DMS79 (cell line): ENCODE data around the gene TUSC2.
"Not testable (repeated sequence)": the region's sequence is repeated elsewhere in the genome, so short reads cannot be mapped to it uniquely, and the experiment has no call there.

ENCODE experiments used
- DNase-seq: peaks from one replicate; lab custom pipeline; 2025; lab: John Stamatoyannopoulos, UW

TUSC2 gene

GRCh38 chr3:50294089-50294488 is 33.9 kb downstream of the TUSC2 start:
- DNase-seq: no peak

DNA sequence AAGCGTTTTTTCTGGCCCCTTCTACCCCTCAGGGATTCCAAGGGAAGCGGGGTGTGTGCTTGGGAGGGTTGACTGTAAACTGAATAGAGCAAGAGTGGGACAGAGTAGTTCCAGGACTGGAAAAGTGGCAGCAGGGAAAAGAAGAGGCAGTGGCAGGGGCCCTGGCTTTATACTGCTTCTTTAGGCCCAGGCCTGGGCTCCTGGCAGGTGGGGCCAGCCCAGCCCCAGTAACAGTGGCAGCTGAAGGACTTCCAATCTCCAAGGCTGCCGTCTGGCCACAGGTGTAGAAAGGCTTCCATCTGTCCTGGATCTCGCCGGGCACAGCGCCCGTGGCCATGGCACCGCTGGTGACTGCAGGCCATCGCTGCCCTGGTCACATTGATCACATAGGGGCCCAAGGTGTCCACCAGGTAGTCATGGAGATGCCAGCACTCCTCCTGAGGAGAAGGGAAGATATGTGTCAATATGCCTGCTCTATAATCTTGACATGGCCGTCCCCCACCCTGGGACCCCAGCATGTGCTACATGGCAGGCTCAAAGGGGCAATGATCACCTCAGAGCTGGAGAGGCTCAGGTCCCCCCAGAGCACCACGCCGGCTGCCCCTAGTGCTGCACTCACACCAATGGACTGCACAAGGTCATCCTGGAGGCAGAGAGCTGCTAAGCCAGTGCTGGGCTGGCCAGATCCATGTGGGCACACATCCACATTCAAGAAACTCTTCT is 34.8 kb downstream of the TUSC2 start:
- DNase-seq: no peak

DNA sequence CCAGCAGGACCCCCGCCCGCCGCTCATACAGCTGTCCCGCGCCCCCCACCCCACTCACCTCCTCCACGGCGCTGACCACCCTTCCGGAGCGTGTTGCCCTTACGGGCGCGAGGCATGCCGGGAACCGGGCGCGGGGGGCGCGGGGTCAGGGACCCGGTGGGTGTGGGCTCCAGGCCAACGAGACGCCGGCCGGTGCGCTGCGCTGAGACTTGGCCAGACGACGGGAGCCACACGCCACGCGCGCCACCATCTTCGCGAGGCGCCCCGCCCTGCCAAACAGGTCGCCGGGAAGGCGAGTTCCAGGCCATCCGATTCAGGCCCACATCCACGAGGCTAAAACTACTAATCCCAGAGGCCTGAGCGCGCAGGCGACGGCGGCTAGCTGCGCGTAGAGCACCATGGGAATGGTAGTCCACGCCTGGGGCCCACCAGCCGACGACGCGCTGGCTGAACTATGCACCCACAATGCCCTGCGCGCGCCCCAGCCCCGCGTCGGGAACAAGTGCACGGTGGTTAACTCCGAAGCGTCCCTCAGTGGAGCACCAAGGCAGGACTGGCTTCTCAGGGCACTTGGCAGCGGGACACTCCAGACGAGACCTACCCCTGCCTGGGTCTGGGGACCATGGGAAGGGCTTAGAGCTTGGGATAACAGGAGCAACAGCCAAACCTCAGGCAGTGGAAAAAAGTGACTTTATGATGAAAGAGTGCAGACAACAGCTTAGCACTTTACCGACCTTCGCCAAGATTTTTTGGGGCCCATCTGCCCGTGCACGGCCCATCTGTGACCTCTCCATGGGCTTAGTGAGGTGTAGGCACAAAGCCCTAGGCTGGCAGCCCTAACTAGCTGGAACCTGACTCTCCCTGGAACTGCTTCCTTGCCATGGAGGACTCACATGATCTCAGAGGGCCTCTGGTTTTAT is 35.6 kb downstream of the TUSC2 start, which contains the start of gene IFRD2:
IFRD2 (minus strand) TSS at position 271 of the 920 bp plus-strand sequence; CDS start at position 116, 155 bp downstream.
- peak; percentile 87 for DNase-seq

DNA sequence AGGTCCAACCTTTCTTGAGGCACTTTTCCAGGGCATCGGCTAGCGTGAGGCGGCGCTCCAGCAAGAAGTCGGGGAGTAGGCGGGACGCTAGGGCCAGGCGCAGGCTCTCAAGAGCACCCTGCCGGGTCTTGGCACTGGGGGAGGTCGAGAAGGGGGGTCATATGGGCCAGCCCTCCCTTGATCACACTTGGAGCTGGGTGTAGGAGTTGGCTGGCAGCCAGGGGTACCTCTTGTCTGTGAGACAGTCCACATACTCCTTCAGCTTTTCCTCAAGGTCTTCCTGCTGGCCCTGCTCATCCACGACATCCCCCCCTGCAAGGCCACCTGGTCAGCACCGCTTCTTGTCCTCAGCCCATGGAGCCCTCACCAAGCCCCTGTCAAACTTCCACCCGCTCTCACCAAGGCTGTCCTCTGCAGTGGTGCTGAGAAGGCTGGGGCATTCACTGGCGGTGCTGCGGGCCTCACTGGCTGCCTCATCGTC is 37.8 kb downstream of the TUSC2 start:
- no peak for DNase-seq

DNA sequence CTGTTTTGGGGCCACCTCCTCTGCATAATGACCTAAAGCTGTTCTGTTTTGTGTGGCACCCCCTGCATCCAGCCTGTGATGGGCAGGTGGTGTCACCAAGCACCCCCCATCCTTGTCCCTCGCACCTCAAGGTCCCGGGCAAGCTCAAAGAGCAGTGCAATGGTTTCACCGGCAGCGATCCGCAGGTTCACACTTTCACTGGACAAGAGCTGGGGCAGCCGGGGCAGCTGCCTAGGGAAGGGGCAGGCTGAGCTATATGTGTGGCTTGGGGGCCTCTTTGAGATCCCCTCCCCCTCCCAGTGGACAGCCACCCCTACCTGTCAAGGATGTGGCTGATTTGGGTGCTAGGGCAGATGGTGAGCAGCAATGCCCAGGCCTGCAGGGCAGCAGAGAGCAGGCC is 38.9 kb downstream of the TUSC2 start:
- no peak for DNase-seq

DNA sequence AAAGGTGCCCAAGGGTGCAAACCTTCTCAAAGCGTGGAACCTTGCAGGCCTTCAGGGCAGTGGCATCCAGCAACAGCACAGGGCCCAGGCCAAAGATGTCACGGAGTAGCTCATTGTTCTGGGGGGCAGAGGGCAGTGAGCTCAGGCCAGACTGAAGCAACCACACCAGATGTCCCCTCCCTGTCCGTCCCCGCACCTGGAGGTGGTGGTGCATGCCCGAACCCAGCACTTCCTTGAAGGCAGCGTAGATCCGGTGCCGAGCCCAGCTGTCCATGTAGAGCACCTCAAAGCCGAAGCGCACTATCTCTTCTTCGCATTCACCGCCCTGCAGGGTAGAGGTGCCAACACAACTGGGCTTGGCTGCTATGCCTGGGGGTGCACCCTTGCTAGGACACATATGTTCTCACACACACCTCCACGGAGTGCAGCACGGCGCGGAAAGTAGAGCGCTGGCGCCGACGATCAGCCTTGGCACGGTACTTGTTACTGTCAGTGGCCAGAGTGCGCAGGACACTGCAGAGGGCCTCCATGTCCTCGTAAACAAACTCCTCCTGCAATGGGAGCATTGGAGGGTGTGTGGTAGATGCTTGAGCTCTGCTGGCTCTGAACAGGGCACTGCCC is 39.5 kb downstream of the TUSC2 start:
- DNase-seq: no peak

GRCh38 chr3:50287262-50287661 is 40.8 kb downstream of the TUSC2 start:
- no peak for DNase-seq

GRCh38 chr3:50286322-50287227 is 41.4 kb downstream of the TUSC2 start:
- DNase-seq: no peak

- not testable (repeated sequence) for DNase-seq
Measured at GRCh38 chr3:50284121-50284520, 43.9 kb downstream of the TUSC2 start.

- DNase-seq: no peak
Measured at GRCh38 chr3:50279255-50280016, 48.6 kb downstream of the TUSC2 start.

DNA sequence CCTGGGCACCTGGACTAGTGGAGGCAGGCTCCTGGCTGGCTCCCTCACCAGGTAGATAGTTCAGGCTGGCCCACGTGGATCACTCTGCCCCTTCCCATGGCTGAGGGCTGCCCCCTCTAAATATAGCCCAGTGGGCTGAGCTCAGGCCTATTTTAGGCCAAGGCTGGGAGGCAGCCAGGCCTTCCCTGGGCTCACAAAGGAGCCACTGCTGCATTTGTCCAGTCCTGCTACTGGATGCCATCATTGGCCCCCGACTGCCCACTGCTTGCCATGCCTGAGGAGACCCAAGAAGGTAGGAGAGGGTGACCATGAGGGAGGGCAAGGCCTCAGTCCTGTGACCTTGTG is 49.2 kb downstream of the TUSC2 start, which contains the start of gene LSMEM2:
LSMEM2 (plus strand) TSS at position 208 of the 345 bp plus-strand sequence; CDS start at position 235, 27 bp downstream.
- no peak for DNase-seq

- no peak for DNase-seq
Measured at GRCh38 chr3:50278123-50278879, 49.7 kb downstream of the TUSC2 start.

DNA sequence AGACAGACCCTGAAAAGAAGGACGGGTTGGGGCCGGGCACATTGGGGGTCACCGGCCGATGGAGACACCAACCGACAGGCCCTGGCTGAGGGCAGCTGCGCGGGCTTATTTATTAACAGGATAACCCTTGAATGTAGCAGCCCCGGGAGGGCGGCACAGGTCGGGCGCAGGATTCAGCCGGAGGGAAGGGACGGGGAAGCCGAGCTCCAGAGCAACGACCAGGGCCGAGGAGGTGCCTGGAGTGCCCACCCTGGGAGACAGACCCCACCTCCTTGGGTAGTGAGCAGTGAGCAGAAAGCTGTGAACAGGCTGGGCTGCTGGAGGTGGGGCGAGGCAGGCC is 51.3 kb downstream of the TUSC2 start:
- DNase-seq: no peak

DNA sequence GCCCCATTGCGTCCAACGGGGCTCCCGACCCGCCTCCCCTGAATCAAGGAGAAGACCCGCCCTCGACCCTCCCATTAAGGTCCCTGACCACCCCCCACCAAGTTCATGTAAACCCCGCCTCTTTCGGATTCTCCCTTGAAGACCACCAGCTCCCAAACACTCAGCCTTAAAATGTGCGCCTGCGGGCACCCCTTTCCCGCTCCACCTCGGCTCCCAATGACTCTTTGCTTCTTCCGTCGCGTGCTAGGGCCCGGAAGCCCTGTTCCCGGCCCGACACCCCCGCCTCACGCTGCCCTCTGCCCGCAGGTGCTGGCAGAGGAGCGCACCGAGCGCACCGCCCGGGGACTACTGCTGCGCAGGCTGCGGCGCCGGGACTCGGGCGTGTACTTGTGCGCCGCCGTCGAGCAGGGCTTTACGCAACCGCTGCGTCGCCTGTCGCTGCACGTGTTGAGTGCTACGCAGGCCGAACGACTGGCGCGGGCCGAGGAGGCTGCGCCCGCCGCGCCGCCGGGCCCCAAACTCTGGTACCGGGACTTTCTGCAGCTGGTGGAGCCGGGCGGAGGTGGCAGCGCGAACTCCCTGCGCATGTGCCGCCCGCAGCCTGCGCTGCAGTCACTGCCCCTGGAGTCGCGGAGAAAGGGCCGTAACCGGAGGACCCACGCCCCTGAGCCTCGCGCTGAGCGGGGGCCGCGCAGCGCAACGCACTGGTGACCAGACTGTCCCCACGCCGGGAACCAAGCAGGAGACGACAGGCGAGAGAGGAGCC is 51.8 kb downstream of the TUSC2 start:
- no peak for DNase-seq

- DNase-seq: no peak
Measured at GRCh38 chr3:50275141-50275995, 52.7 kb downstream of the TUSC2 start.
